Brain microvascular endothelial cell (primary cell): ENCODE data around the gene SCN2B.

ENCODE experiments used
- DNase-seq: peaks from one replicate; pipeline ENCODE4 v3.0.0-alpha.2; 2020
- H3K27ac ChIP-seq: fragments of 250-450 bp; sonication (Bioruptor Pico); 2 replicates; pipeline ENCODE4 v1.5.1; 2020; ENCODE audit warnings: mild to moderate bottlenecking, moderate library complexity
- H3K27me3 ChIP-seq: fragments of 250-450 bp; sonication (Bioruptor Pico); replicated peaks from 2 replicates; pipeline ENCODE4 v1.5.1; 2020; ENCODE audit warnings: mild to moderate bottlenecking
- H3K36me3 ChIP-seq: fragments of 250-450 bp; sonication (Bioruptor Pico); replicated peaks from 2 replicates; pipeline ENCODE4 v1.5.1; 2020; ENCODE audit warnings: mild to moderate bottlenecking
- H3K4me3 ChIP-seq: 2 replicates; pipeline ENCODE4 v1.5.1; 2011; ENCODE audit warnings: low read depth, mild to moderate bottlenecking, control low read depth, low read length, moderate library complexity
- in situ Hi-C: cut with HindIII; loops from 2 replicates; pipeline ENCODE4 v1.10.0; 2017; ENCODE audit warnings: low sequenced_read_pairs, low pct_ligation_motif_present
- TF ChIP-seq, protein P1 (sequence below): IDR thresholded peaks from 2 replicates; pipeline ENCODE4 v1.5.1; 2011; ENCODE audit warnings: low read depth, mild to moderate bottlenecking, moderate library complexity, low read length, control low read depth, inconsistent platforms; ENCODE audit errors: missing control alignments

SCN2B gene

DNA sequence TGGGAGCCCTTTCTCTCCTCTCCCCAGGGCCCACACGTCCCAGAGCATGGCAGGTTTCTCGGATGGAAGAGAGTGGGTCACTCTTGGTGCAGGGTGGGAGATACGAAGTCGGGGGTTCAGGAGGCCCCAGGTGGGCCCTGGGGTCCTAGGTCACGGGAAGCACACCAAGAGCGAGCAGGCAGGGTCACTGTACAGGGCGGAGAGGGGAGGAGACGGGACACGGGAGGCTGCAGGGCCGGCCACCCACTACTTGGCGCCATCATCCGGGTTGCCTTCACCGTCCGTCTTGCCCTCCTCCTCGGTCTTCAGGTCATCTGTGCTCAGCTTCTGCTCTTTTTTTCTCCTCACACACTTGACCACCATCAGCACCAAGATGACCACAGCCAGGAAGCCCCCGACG is 9.8 kb downstream of the SCN2B start:
- peaks cover 9% of the 10 kb centered on the region for H3K27me3 ChIP-seq
- TF ChIP-seq, protein P1, sequence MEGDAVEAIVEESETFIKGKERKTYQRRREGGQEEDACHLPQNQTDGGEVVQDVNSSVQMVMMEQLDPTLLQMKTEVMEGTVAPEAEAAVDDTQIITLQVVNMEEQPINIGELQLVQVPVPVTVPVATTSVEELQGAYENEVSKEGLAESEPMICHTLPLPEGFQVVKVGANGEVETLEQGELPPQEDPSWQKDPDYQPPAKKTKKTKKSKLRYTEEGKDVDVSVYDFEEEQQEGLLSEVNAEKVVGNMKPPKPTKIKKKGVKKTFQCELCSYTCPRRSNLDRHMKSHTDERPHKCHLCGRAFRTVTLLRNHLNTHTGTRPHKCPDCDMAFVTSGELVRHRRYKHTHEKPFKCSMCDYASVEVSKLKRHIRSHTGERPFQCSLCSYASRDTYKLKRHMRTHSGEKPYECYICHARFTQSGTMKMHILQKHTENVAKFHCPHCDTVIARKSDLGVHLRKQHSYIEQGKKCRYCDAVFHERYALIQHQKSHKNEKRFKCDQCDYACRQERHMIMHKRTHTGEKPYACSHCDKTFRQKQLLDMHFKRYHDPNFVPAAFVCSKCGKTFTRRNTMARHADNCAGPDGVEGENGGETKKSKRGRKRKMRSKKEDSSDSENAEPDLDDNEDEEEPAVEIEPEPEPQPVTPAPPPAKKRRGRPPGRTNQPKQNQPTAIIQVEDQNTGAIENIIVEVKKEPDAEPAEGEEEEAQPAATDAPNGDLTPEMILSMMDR = no peak
- no peak for DNase-seq
- in situ Hi-C loops = no loop called here
- H3K27ac ChIP-seq = no peak overlapping the region
- H3K36me3 ChIP-seq = no peaks in the 10 kb centered on the region
- no peak overlapping the region for H3K4me3 ChIP-seq

DNA sequence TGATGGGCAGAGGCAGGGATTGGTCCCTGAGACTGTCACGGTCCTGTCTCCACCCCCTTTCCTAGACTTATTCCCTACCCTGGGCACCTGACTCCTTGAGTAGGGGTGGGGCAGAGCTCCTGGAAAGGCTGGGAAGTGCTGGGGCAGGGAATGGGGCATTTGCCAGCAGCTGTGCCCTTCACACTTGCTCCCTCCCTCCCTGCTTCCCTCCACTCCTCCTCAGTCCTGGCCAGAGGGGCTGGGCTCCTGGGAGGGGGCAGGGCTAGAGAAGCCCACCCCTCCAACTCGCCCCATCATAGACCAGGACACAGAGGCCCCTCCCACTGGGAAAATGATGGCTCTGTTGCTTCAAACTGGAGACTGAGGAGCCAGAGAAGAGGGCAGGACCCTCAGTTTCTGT is 11.6 kb downstream of the SCN2B start:
- no peak for DNase-seq
- in situ Hi-C loops = no loop called here
- Histone ChIP-seq H3K27me3 (peaks cover 5% of the 10 kb centered on the region), H3K27ac (no peak overlapping the region), H3K4me3 (no peak overlapping the region), H3K36me3 (no peaks in the 10 kb centered on the region)
- TF ChIP-seq, protein P1 = no peak

DNA sequence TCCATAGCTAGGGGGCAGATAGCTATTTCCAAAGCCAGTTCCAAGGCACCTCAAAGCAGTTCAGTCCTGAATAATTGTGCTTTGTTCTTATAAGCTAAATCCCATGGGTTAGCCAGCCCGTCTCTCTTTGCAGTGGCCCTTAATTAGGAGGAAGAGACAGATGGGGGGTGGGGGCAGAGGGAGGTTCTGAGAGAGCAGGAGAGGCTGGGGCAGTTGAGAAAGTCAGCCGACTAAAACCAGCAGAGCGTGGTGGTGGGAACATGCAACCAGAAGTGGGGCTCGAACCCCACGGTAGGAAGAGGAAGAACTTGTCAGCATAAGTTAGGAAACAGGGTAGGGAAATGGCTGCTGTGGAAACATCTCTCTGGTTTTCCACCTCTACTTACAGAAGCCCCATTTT is 12.9 kb downstream of the SCN2B start:
- in situ Hi-C loops = no loop called here

DNA sequence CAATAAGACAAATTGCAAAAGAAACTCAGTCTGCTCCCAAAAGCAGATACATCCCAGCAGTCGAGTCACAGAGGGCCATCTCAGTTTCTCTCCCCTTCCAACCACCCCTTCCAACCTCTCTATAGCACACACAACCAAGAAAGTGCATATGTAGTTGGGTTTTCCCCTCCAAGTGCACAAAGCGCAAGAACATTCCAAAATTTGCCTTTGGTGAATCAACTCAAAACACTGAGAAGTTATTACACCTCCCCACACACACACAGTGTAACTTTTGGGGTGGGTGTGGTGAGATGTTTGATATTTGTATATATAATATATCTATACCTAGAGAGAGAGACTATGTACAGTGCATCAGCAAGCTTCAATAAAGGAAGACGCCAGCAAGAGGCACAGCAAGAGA is 13.6 kb downstream of the SCN2B start:
- Histone ChIP-seq H3K4me3 (no peak overlapping the region), H3K27ac (no peak overlapping the region), H3K27me3 (peaks cover 8% of the 10 kb centered on the region), H3K36me3 (no peaks in the 10 kb centered on the region)
- TF ChIP-seq, protein P1 = no peak
- in situ Hi-C loops = no loop called here
- DNase-seq = no peak

More for the DNA sequence above, 12.9 kb downstream of the SCN2B start:
- H3K27me3 ChIP-seq = peaks cover 6% of the 10 kb centered on the region
- TF ChIP-seq, protein P1 = no peak
- no peaks in the 10 kb centered on the region for H3K36me3 ChIP-seq
- no peak for DNase-seq
- H3K4me3 ChIP-seq = no peak overlapping the region
- H3K27ac ChIP-seq = no peak overlapping the region

DNA sequence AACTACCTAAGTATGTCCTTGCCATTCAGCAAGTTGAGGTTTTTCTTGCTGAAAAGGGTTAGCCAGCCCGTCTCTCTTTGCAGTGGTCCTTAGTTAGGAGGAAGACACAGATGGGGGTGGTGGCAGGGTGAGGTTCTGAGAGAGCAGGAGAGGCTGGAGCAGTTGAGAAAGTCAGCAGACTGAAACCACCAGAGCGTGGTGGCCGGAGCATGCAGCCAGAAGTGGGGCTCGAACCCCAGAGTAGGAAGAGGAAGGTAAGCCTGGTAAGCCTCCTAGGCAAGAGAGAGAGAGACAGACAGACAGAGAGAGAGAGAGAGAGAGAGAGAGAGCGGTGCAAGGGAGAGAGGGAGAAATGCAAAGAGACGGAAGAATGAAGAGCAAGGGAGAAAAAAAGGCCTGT is 14.7 kb downstream of the SCN2B start:
- TF ChIP-seq, protein P1 = no peak
- Histone ChIP-seq H3K4me3 (no peak overlapping the region), H3K27me3 (peaks cover 19% of the 10 kb centered on the region), H3K27ac (no peak overlapping the region), H3K36me3 (no peaks in the 10 kb centered on the region)
- in situ Hi-C loops = no loop called here
- DNase-seq = no peak

DNA sequence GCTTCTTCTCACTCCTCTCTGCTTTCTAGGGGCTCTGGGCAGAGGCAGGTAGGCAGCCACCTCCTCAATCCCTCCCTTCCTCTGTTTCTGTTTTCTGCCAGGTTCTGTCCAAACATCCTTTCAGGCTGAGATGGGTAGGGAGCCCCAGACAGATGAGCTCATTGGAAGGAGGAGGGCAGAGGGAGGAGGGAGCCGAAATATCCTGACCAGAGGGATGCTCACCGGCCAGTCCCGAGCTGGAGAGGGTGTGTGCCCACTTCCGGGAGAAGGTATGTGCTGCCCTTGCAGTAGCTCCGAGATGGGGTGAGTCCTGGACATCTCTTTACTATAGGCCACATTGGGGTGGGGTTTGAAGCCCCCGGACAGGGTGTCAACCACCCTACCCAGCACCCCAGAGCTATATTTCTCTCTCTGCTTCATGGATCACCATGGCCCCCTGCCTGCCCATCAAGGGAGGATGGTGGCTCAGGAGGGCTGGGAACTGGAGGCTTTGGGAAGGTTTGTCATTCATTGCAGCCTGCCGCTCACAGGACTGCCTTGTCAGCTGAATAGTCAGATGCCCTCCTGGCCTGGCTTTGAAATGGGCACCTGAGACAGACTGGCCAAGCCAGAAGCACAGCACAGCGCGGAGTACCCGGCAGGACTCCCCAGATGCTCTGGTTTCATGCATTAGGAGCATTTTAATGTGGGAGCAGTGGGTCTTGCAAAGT is 19.1 kb downstream of the SCN2B start:
- TF ChIP-seq, protein P1 = no peak
- Histone ChIP-seq H3K4me3 (no peak overlapping the region), H3K27ac (no peak overlapping the region), H3K27me3 (peaks cover 57% of the 10 kb centered on the region), H3K36me3 (no peaks in the 10 kb centered on the region)
- in situ Hi-C loops = no loop called here
- DNase-seq = no peak
